Activated CD8-positive, alpha-beta T cell treated with anti-CD3 and anti-CD28 coated beads for 36 hours (primary cell): ENCODE results near the gene DPP9. TPM values are rescaled to one million over a fixed set of nuclear protein-coding genes. Genes with fewer than 3 reads are reported as not detected.

ENCODE experiments used
- ATAC-seq: fragments of 200-7000 bp; cut with Tn5 transposase; one replicate; pipeline ENCODE4 v1.10.0; 2021; ENCODE audit warnings: mild to moderate bottlenecking, moderate library complexity
- CTCF ChIA-PET: fragments of 350-600 bp; sonication (Branson Sonifier 250); formaldehyde crosslinking; loops from one replicate; lab custom pipeline; 2021; ENCODE audit warnings: antibody characterized with exemption; lab: Charles Lee
- POLR2A ChIA-PET: fragments of 350-600 bp; sonication (Branson Sonifier 250); formaldehyde crosslinking; loops from one replicate; lab custom pipeline; 2021; ENCODE audit warnings: antibody characterized with exemption; lab: Charles Lee
- DNase-seq: peaks from one replicate; pipeline ENCODE4 v3.0.0-alpha.2; 2020
- H3K27ac Mint-ChIP-seq: one replicate; pipeline ENCODE4 v1.8.0; 2021; ENCODE audit warnings: mild to moderate bottlenecking, mixed read lengths
- H3K27me3 Mint-ChIP-seq: one replicate; pipeline ENCODE4 v1.8.0; 2021; ENCODE audit warnings: mixed read lengths
- H3K36me3 Mint-ChIP-seq: one replicate; pipeline ENCODE4 v1.8.0; 2021; ENCODE audit warnings: low read depth, mixed read lengths
- H3K4me1 Mint-ChIP-seq: one replicate; pipeline ENCODE4 v1.8.0; 2021; ENCODE audit warnings: low read depth, mixed read lengths
- H3K4me3 Mint-ChIP-seq: one replicate; pipeline ENCODE4 v1.8.0; 2021; ENCODE audit warnings: mild to moderate bottlenecking, moderate library complexity, mixed read lengths
- H3K9me3 Mint-ChIP-seq: one replicate; pipeline ENCODE4 v1.8.0; 2021; ENCODE audit warnings: mixed read lengths
- CTCF ChIP-seq: fragments of 200-600 bp; IDR thresholded peaks from one replicate; pipeline ENCODE4 v1.8.0; 2022; ENCODE audit warnings: antibody characterized with exemption, mild to moderate bottlenecking
- intact Hi-C: fragments of 100-400 bp; cut with micrococcal nuclease; formaldehyde crosslinking; loops from one replicate; pipeline ENCODE4 v1.10.0; 2022
- total RNA-seq, 2 experiments: library from RNA; stranded (reverse); gene quantifications; one replicate each; pipeline ENCODE4 v1.2.3, GENCODE V29; 2021

The DPP9 gene
- total RNA-seq, 2 experiments from 2014 or later = 60.4 to 64.0 TPM

GRCh38 chr19:4712771-4713170 is 10.9 kb downstream of the DPP9 start:
- no peak overlapping the region for H3K27ac Mint-ChIP-seq
- no peaks in the 10 kb centered on the region for H3K9me3 Mint-ChIP-seq
- H3K36me3 Mint-ChIP-seq = peaks cover 24% of the 10 kb centered on the region
- ATAC-seq = no peak
- H3K27me3 Mint-ChIP-seq = no peaks in the 10 kb centered on the region
- POLR2A ChIA-PET = interaction anchor here (0.6 kb wide), 1 partner anchor 644 kb away, joined by 3 read pairs; no protein-coding TSS in a partner anchor
- no peak for DNase-seq
- no peak for TF ChIP-seq CTCF
- intact Hi-C loops = no loop called here
- peaks cover 10% of the 10 kb centered on the region for H3K4me1 Mint-ChIP-seq
- CTCF ChIA-PET = interaction anchor here (1.5 kb wide), 1 partner anchor 97 kb away, joined by 4 read pairs; no protein-coding TSS in a partner anchor
- no peak overlapping the region for H3K4me3 Mint-ChIP-seq

- CTCF ChIA-PET = interaction anchor here (1.5 kb wide), 1 partner anchor 99 kb away, joined by 4 read pairs; no protein-coding TSS in a partner anchor
- no peak for TF ChIP-seq CTCF
- ATAC-seq = no peak
- intact Hi-C loops = no loop called here
- no peak overlapping the region for H3K27ac Mint-ChIP-seq
- H3K4me1 Mint-ChIP-seq = peaks cover 10% of the 10 kb centered on the region
- peaks cover 21% of the 10 kb centered on the region for H3K36me3 Mint-ChIP-seq
- no peak for DNase-seq
- no peaks in the 10 kb centered on the region for H3K27me3 Mint-ChIP-seq
- H3K4me3 Mint-ChIP-seq = no peak overlapping the region
- H3K9me3 Mint-ChIP-seq = no peaks in the 10 kb centered on the region
- POLR2A ChIA-PET = no interaction called here
These were observed 12.4 kb downstream of the DPP9 start for GRCh38 chr19:4711211-4711610.

- Mint-ChIP-seq H3K4me3 (no peak overlapping the region), H3K9me3 (no peaks in the 10 kb centered on the region), H3K4me1 (peaks cover 10% of the 10 kb centered on the region), H3K36me3 (peaks cover 18% of the 10 kb centered on the region), H3K27ac (peak overlapping the region; percentile 8), H3K27me3 (no peaks in the 10 kb centered on the region)
- no peak for TF ChIP-seq CTCF
- CTCF ChIA-PET = interaction anchor here (0.5 kb wide), 1 partner anchor 266 kb away, joined by 3 read pairs; no protein-coding TSS in a partner anchor
- intact Hi-C loops = no loop called here
- DNase-seq (no peak), ATAC-seq (no peak)
- POLR2A ChIA-PET = no interaction called here
These were observed 13.4 kb downstream of the DPP9 start for GRCh38 chr19:4710281-4710600.

- ChIA-PET CTCF (interaction anchor here (0.5 kb wide), 1 partner anchor 267 kb away, joined by 3 read pairs; no protein-coding TSS in a partner anchor), POLR2A (no interaction called here)
- TF ChIP-seq CTCF = no peak
- no peaks in the 10 kb centered on the region for H3K9me3 Mint-ChIP-seq
- ATAC-seq (no peak), DNase-seq (peak; percentile 5)
- peak overlapping the region; percentile 80 for H3K27ac Mint-ChIP-seq
- peaks cover 17% of the 10 kb centered on the region for H3K36me3 Mint-ChIP-seq
- H3K4me1 Mint-ChIP-seq = peaks cover 10% of the 10 kb centered on the region
- H3K27me3 Mint-ChIP-seq = no peaks in the 10 kb centered on the region
- no peak overlapping the region for H3K4me3 Mint-ChIP-seq
- intact Hi-C loops = no loop called here
These were observed 14.0 kb downstream of the DPP9 start for GRCh38 chr19:4709440-4710280.

GRCh38 chr19:4707956-4708650 is 15.5 kb downstream of the DPP9 start:
- intact Hi-C loops = no loop called here
- ChIA-PET POLR2A (no interaction called here), CTCF (no interaction called here)
- ATAC-seq (no peak), DNase-seq (no peak)
- Mint-ChIP-seq H3K9me3 (no peaks in the 10 kb centered on the region), H3K4me1 (peaks cover 10% of the 10 kb centered on the region), H3K4me3 (no peak overlapping the region), H3K27me3 (no peaks in the 10 kb centered on the region), H3K27ac (no peak overlapping the region), H3K36me3 (peaks cover 12% of the 10 kb centered on the region)
- TF ChIP-seq CTCF = no peak
